ENCODE results near the gene REX1BD. TPM values are rescaled to one million over a fixed set of nuclear protein-coding genes. Genes with fewer than 3 reads are reported as not detected.
A peak's percentile ranks its signal among the peaks of the same experiment; 100 is the strongest.
"Not testable (repeated sequence)": the region's sequence is repeated elsewhere in the genome, so short reads cannot be mapped to it uniquely, and the experiment has no call there.

Gene REX1BD
- polyA plus RNA-seq, 2 donors: 48.4 to 59.0 TPM

DNA sequence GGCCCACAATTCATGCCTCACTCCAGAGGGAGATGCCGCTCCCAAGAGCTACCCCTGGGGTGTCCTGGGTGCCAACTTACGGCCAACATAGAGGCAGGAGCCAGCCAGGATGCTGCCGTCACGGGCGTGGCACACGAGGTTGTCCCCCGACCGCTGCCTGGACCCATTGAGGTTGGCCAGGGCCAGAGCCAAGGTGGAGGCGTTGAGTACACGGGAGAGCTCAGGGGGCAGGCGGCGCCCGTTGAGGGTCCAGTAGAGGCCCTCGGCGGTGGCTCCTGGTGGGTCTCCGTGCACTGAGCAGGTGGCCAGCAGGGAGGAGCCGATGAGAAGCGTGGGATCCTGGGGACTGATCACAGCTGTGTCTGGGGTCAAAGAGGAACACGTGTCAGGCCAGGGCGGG lies 10.9 kb downstream of the REX1BD start:
- no peaks in the 10 kb centered on the region for H3K36me3 ChIP-seq (ENCODE audit: control insufficient read depth in 2 of 2, insufficient read depth in 2 of 2, low read length in 1 of 2)
- H3K4me3 ChIP-seq (ENCODE audit: low read depth in 1 of 2, low read length in 2 of 2): no peak overlapping the region
- H3K27me3 ChIP-seq (ENCODE audit: control insufficient read depth in 1 of 2, insufficient read depth in 2 of 2, low read length in 2 of 2): peaks cover 0 to 5% of the 10 kb centered on the region in 2 donors
- WGBS, 2 donors: 80 to 87% methylated on average over 20 of the region's 20 CpGs
- H3K27ac ChIP-seq (ENCODE audit: low read depth in 2 of 2, low read length in 1 of 2): no peak overlapping the region
- no peaks in the 10 kb centered on the region for H3K9me3 ChIP-seq (ENCODE audit: control insufficient read depth in 2 of 2, insufficient read depth in 1 of 2, low read depth in 1 of 2, low read length in 1 of 2)
- H3K4me1 ChIP-seq (ENCODE audit: control insufficient read depth in 2 of 2, insufficient read depth in 2 of 2, low read length in 1 of 2): peaks cover 0 to 2% of the 10 kb centered on the region in 2 donors

DNA sequence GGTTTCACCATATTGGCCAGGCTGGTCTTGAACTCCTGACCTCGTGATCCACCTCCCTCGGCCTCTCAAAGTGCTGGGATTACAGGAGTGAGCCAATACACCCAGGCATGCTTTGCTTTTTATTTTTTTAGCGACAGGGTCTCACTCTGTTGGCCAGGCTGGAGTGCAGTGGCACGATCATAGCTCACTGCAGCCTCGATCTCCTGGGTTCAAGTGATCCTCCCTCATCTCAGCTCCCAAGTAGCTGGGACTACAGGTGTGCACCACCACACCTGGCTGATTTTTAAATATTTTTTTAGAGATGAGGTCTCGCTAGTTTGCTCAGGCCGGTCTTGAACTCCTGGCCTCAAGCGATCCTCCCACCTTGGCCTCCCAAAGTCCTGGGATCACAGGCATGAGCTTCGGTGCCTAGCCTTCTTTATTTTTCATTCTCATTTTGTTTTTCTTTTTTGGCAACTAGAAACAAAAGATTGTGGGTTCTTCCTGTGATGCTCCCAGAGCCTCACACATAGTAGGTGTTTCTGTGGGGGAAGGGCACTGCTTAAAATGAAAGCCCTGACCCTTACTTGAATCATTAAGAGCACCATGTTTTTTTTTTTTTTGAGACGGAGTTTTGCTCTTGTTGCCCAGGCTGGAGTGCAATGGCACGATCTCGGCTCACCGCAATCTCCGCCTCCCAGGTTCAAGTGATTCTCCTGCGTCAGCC lies 12.2 kb downstream of the REX1BD start:
- H3K9me3 ChIP-seq (ENCODE audit: control insufficient read depth in 2 of 2, insufficient read depth in 1 of 2, low read depth in 1 of 2, low read length in 1 of 2); H3K4me1 ChIP-seq (ENCODE audit: control insufficient read depth in 2 of 2, insufficient read depth in 2 of 2, low read length in 1 of 2); H3K27ac ChIP-seq (ENCODE audit: low read depth in 2 of 2, low read length in 1 of 2); H3K4me3 ChIP-seq (ENCODE audit: low read depth in 1 of 2, low read length in 2 of 2); H3K36me3 ChIP-seq (ENCODE audit: control insufficient read depth in 2 of 2, insufficient read depth in 2 of 2, low read length in 1 of 2): not testable (repeated sequence)
- H3K27me3 ChIP-seq (ENCODE audit: control insufficient read depth in 1 of 2, insufficient read depth in 2 of 2, low read length in 2 of 2): peaks cover 0 to 11% of the 10 kb centered on the region in 2 donors
- 91% methylated on average over 15 of the region's 15 CpGs for WGBS, 2 donors

- no peak overlapping the region for H3K27ac ChIP-seq (ENCODE audit: low read depth in 2 of 2, low read length in 1 of 2)
- H3K36me3 ChIP-seq (ENCODE audit: control insufficient read depth in 2 of 2, insufficient read depth in 2 of 2, low read length in 1 of 2): no peaks in the 10 kb centered on the region
- H3K4me1 ChIP-seq (ENCODE audit: control insufficient read depth in 2 of 2, insufficient read depth in 2 of 2, low read length in 1 of 2): no peaks in the 10 kb centered on the region
- no peaks in the 10 kb centered on the region for H3K9me3 ChIP-seq (ENCODE audit: control insufficient read depth in 2 of 2, insufficient read depth in 1 of 2, low read depth in 1 of 2, low read length in 1 of 2)
- H3K27me3 ChIP-seq (ENCODE audit: control insufficient read depth in 1 of 2, insufficient read depth in 2 of 2, low read length in 2 of 2): peaks cover 0 to 14% of the 10 kb centered on the region in 2 donors
- 74 to 84% methylated on average over 4 of the region's 4 CpGs for WGBS, 2 donors
- H3K4me3 ChIP-seq (ENCODE audit: low read depth in 1 of 2, low read length in 2 of 2): no peak overlapping the region
Observed at GRCh38 chr19:18601875-18602274, 13.3 kb downstream of the REX1BD start.

GRCh38 chr19:18603255-18603957 lies 14.8 kb downstream of the REX1BD start:
- Histone ChIP-seq H3K4me1 (ENCODE audit: control insufficient read depth in 2 of 2, insufficient read depth in 2 of 2, low read length in 1 of 2) (peaks cover 6 to 7% of the 10 kb centered on the region in 2 donors), H3K27ac (ENCODE audit: low read depth in 2 of 2, low read length in 1 of 2) (no peak overlapping the region), H3K27me3 (ENCODE audit: control insufficient read depth in 1 of 2, insufficient read depth in 2 of 2, low read length in 2 of 2) (peaks cover 0 to 20% of the 10 kb centered on the region in 2 donors), H3K4me3 (ENCODE audit: low read depth in 1 of 2, low read length in 2 of 2) (no peak overlapping the region), H3K36me3 (ENCODE audit: control insufficient read depth in 2 of 2, insufficient read depth in 2 of 2, low read length in 1 of 2) (no peaks in the 10 kb centered on the region), H3K9me3 (ENCODE audit: control insufficient read depth in 2 of 2, insufficient read depth in 1 of 2, low read depth in 1 of 2, low read length in 1 of 2) (no peaks in the 10 kb centered on the region)
- 25 to 50% methylated on average over 27 to 32 of the region's 32 CpGs for WGBS, 2 donors

DNA sequence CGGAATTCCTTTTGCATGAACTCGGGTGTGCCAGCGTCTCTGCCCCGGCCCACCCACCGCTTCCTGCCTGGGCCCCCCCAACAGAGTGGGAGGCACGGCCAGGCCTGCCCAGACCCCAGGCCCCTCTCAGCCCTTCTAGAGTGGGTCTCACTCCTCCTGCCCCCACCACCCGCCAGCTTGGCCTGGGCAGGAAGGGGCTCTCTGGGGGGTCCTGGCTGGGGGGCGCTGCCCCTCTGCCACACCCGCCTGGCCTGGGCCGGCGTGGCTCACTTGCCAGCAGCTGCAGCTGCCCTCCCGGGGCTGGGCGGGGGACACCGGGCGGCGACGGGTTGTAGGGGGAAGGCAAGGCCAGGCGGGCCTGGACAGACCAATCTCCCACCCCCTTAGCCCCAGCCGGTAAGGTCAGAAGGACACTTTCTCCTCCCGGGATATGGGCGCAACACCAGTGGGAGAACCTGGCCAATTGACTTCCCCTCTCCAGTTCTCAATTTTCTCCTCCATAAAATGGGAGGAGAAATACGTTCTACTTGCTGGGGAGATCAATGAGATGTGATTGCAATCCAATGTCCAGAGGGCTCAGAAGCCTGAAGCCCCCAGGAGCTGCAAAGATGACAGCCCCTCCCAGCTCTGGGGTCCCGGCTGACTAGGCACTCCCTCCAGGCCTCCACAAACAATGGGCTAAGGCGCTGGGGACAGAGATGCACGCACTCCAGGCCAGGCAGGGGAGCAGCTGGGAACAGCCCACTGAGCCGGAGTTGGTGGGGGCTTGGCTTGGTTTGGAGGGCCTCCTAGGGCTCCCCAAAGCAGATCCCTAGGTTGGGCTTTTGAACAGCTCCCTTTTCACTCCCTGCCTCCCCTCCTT lies 15.6 kb downstream of the REX1BD start:
- peaks cover 0 to 20% of the 10 kb centered on the region in 2 donors for H3K27me3 ChIP-seq (ENCODE audit: control insufficient read depth in 1 of 2, insufficient read depth in 2 of 2, low read length in 2 of 2)
- no peak overlapping the region for H3K4me3 ChIP-seq (ENCODE audit: low read depth in 1 of 2, low read length in 2 of 2)
- H3K27ac ChIP-seq (ENCODE audit: low read depth in 2 of 2, low read length in 1 of 2): no peak overlapping the region
- no peaks in the 10 kb centered on the region for H3K36me3 ChIP-seq (ENCODE audit: control insufficient read depth in 2 of 2, insufficient read depth in 2 of 2, low read length in 1 of 2)
- H3K4me1 ChIP-seq (ENCODE audit: control insufficient read depth in 2 of 2, insufficient read depth in 2 of 2, low read length in 1 of 2): peaks cover 6 to 7% of the 10 kb centered on the region in 2 donors
- 38 to 45% methylated on average over 20 to 26 of the region's 26 CpGs for WGBS, 2 donors
- no peaks in the 10 kb centered on the region for H3K9me3 ChIP-seq (ENCODE audit: control insufficient read depth in 2 of 2, insufficient read depth in 1 of 2, low read depth in 1 of 2, low read length in 1 of 2)

DNA sequence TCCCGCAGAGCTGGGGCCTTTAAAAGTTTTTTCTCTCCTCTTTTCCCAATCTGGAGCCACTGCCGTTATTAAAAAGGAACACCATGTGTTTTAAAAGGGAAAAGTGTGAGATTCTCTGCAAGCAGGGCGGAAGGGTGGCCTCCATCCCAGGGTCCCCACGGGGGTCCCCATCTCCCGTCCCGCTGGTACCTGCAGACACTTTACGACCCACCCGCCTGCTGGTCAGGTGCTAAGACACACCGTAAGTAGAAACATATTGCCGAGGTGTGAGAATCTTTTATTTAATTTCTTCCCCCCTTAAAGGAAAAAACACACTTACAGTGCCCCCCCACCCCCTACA lies 16.2 kb downstream of the REX1BD start:
- H3K27me3 ChIP-seq (ENCODE audit: control insufficient read depth in 1 of 2, insufficient read depth in 2 of 2, low read length in 2 of 2): peaks cover 4 to 20% of the 10 kb centered on the region in 2 donors
- no peaks in the 10 kb centered on the region for H3K9me3 ChIP-seq (ENCODE audit: control insufficient read depth in 2 of 2, insufficient read depth in 1 of 2, low read depth in 1 of 2, low read length in 1 of 2)
- no peaks in the 10 kb centered on the region for H3K36me3 ChIP-seq (ENCODE audit: control insufficient read depth in 2 of 2, insufficient read depth in 2 of 2, low read length in 1 of 2)
- no peak overlapping the region for H3K4me3 ChIP-seq (ENCODE audit: low read depth in 1 of 2, low read length in 2 of 2)
- WGBS, 2 donors: 33 to 47% methylated on average over 10 of the region's 10 CpGs
- peaks cover 6 to 7% of the 10 kb centered on the region in 2 donors for H3K4me1 ChIP-seq (ENCODE audit: control insufficient read depth in 2 of 2, insufficient read depth in 2 of 2, low read length in 1 of 2)
- H3K27ac ChIP-seq (ENCODE audit: low read depth in 2 of 2, low read length in 1 of 2): no peak overlapping the region

DNA sequence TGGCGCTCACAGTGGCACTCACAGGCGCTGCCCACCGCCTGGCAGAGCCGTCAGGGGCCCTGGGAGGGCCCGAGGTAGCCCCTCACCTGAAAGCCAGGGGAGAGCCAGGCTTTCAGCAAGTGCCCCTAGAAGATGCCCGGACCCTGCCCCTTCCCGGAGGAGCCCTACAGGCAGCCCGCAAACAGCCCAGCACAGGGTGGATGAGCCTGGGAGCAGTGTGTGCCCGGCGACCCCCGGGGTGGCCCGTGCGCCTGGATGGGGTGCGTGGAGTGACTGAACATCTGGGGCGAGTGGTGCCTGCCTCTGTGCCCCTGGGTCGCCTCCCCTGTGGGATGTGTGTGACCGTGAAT lies 16.6 kb downstream of the REX1BD start:
- H3K27me3 ChIP-seq (ENCODE audit: control insufficient read depth in 1 of 2, insufficient read depth in 2 of 2, low read length in 2 of 2): peaks cover 4 to 20% of the 10 kb centered on the region in 2 donors
- H3K4me3 ChIP-seq (ENCODE audit: low read depth in 1 of 2, low read length in 2 of 2): no peak overlapping the region
- H3K36me3 ChIP-seq (ENCODE audit: control insufficient read depth in 2 of 2, insufficient read depth in 2 of 2, low read length in 1 of 2): no peaks in the 10 kb centered on the region
- H3K27ac ChIP-seq (ENCODE audit: low read depth in 2 of 2, low read length in 1 of 2): no peak overlapping the region
- WGBS, 2 donors: 24 to 31% methylated on average over 17 of the region's 17 CpGs
- no peaks in the 10 kb centered on the region for H3K9me3 ChIP-seq (ENCODE audit: control insufficient read depth in 2 of 2, insufficient read depth in 1 of 2, low read depth in 1 of 2, low read length in 1 of 2)
- peaks cover 6 to 7% of the 10 kb centered on the region in 2 donors for H3K4me1 ChIP-seq (ENCODE audit: control insufficient read depth in 2 of 2, insufficient read depth in 2 of 2, low read length in 1 of 2)

DNA sequence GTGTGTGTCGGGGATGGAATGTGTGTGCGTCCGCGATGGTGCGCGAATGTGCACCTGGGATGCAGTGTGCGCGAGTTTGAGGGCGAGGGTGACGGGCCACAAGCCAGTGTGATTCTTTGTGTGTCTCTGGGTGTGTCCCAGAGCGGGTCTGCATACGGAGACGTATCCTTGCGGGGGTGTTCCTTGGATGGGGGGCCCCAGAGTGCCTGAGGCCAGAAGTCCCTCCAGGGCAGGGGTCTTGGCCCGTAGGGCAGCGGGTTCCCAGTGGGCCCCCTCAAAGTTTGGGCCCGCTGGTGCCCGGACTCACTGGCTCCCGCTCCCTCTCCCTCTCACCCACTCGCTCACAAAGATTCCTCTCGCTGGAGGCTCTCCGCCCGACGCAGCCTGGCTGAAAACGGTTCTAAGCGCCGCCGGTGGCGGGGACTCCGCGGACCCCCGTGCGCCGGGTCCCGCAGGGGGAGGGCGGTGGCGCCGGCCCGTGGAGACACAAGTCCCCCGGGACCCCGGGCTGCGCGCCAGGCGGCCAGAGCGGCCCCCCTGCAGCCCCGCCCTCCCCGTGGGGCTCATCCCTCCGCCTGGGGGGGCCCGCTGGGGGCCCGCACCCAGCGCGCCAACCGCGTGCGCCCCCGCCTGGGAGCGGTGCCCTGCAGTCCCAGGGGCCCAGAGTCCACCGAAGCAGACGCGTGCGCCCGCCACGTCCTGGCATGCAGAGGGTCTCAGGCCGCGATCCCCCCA lies 17.1 kb downstream of the REX1BD start:
- H3K4me3 ChIP-seq (ENCODE audit: low read depth in 1 of 2, low read length in 2 of 2): peak overlapping the region in 1 of 2 donors; percentile 33
- no peak overlapping the region for H3K27ac ChIP-seq (ENCODE audit: low read depth in 2 of 2, low read length in 1 of 2)
- no peaks in the 10 kb centered on the region for H3K9me3 ChIP-seq (ENCODE audit: control insufficient read depth in 2 of 2, insufficient read depth in 1 of 2, low read depth in 1 of 2, low read length in 1 of 2)
- 3 to 6% methylated on average over 42 to 65 of the region's 65 CpGs for WGBS, 2 donors
- H3K36me3 ChIP-seq (ENCODE audit: control insufficient read depth in 2 of 2, insufficient read depth in 2 of 2, low read length in 1 of 2): no peaks in the 10 kb centered on the region
- peaks cover 4 to 23% of the 10 kb centered on the region in 2 donors for H3K27me3 ChIP-seq (ENCODE audit: control insufficient read depth in 1 of 2, insufficient read depth in 2 of 2, low read length in 2 of 2)
- peaks cover 6 to 7% of the 10 kb centered on the region in 2 donors for H3K4me1 ChIP-seq (ENCODE audit: control insufficient read depth in 2 of 2, insufficient read depth in 2 of 2, low read length in 1 of 2)

Data from esophagus (tissue), 2 donors.